Skeletal muscle tissue (tissue), 4 donors: ENCODE measurements around the gene ADGRG6. TPM values are rescaled to one million over a fixed set of nuclear protein-coding genes. Genes with fewer than 3 reads are reported as not detected.
"Not testable (repeated sequence)": the region's sequence is repeated elsewhere in the genome, so short reads cannot be mapped to it uniquely, and the experiment has no call there.

Experiments
- H3K27ac ChIP-seq: one replicate; pipeline ENCODE4 v1.7.0; 2013; ENCODE audit warnings: mild to moderate bottlenecking, low read depth, low read length, inconsistent platforms
- H3K27me3 ChIP-seq, 3 donors: one replicate each; pipeline ENCODE4 v1.7.0; 2013; ENCODE audit warnings: low read length in 3 of 3; ENCODE audit not compliant: control insufficient read depth in 3 of 3, insufficient read depth in 3 of 3
- H3K36me3 ChIP-seq, 3 donors: one replicate each; pipeline ENCODE4 v1.7.0; 2013; ENCODE audit warnings: low read length in 3 of 3; ENCODE audit not compliant: control insufficient read depth in 3 of 3, insufficient read depth in 3 of 3
- H3K4me1 ChIP-seq, 3 donors: one replicate each; pipeline ENCODE4 v1.7.0; 2013; ENCODE audit warnings: low read length in 3 of 3, mild to moderate bottlenecking in 3 of 3; ENCODE audit not compliant: control insufficient read depth in 3 of 3, insufficient read depth in 3 of 3
- H3K4me3 ChIP-seq, 3 donors: one replicate each; pipeline ENCODE4 v1.7.0; 2013; ENCODE audit warnings: low read length in 3 of 3
- H3K9ac ChIP-seq, 3 donors: one replicate each; pipeline ENCODE4 v1.7.0; 2013; ENCODE audit warnings: low read length in 3 of 3, mild to moderate bottlenecking in 3 of 3, moderate library complexity in 2 of 3, low read depth in 1 of 3
- H3K9me3 ChIP-seq, 3 donors: one replicate each; pipeline ENCODE4 v1.7.0; 2013; ENCODE audit warnings: low read length in 3 of 3; ENCODE audit not compliant: control insufficient read depth in 3 of 3
- total RNA-seq: library from RNA; depleted of rRNA; stranded (reverse); fragments of >200 nt; gene quantifications from one replicate; pipeline ENCODE4 v1.2.3, GENCODE V29; 2014
- donor health status: Osteomylitis.

ADGRG6 gene
- total RNA-seq, 1 donor from 2014 or later: 26.1 TPM

DNA sequence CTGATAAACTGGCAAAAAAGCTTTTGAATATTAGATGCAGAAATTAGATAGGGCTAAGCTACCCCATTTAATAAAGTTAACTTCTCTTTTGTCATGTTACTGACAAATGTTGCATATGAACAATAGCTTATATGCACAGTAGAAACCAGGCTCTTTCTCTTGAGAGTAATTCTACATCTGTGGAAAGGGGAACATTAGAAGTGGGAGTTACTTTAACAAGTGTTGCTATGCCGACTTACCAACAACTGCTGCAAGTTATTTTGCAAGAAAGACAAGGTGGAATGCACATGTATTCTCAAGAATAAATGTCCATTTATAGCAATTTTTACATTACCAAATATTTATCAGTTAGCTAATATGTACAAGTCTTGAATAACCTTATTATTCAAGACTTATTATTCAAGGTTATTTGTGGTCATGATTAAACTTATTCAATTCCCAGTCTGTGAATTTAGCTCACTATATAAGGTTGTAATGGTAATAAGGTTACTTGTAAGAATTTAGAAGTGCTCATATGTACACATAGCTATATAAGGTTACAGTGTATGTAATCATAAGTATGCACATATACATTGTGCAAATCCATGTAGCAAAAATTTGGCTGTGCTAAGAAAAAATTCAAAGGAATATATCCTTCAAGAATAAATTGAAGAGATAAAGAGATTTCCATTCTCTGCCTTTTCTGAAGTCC, 38.3 kb downstream of the ADGRG6 start:
- H3K9me3 ChIP-seq: no peaks in the 10 kb centered on the region

GRCh38 chr6:142341855-142342330, 40.1 kb downstream of the ADGRG6 start:
- Histone ChIP-seq H3K9me3 (no peaks in the 10 kb centered on the region), H3K27me3 (no peaks in the 10 kb centered on the region), H3K36me3 (no peaks in the 10 kb centered on the region), H3K4me3 (no peak overlapping the region), H3K4me1 (no peaks in the 10 kb centered on the region), H3K9ac (no peak overlapping the region), H3K27ac (no peak overlapping the region)

More for the DNA sequence above, 38.3 kb downstream of the ADGRG6 start:
- Histone ChIP-seq H3K9ac (no peak overlapping the region), H3K27me3 (no peaks in the 10 kb centered on the region), H3K36me3 (no peaks in the 10 kb centered on the region), H3K4me1 (no peaks in the 10 kb centered on the region), H3K27ac (no peak overlapping the region), H3K4me3 (no peak overlapping the region)

- Histone ChIP-seq H3K9me3 (no peaks in the 10 kb centered on the region), H3K4me1 (no peaks in the 10 kb centered on the region), H3K27me3 (no peaks in the 10 kb centered on the region), H3K36me3 (no peaks in the 10 kb centered on the region), H3K27ac (no peak overlapping the region), H3K4me3 (no peak overlapping the region), H3K9ac (no peak overlapping the region)
Measured at GRCh38 chr6:142342986-142343385, 41.2 kb downstream of the ADGRG6 start.

DNA sequence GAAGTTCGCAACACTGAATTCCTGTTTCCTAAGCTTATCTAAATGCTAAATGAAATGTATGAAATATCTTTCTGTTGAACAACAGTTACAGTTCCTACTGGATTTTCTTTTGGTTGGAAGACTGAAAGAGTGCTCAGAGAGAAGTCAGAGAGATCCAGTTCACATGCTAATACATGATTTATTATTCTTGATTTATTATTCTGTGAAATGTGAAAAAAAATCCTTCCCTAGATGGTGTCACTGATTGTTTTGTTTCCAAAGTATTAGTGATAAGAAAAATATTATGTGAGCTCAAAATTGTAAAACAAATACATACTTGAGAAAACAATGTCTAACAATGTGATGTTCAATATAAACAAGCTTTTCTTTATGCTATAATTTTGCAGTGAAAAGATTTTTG, 42.1 kb downstream of the ADGRG6 start:
- Histone ChIP-seq H3K36me3 (no peaks in the 10 kb centered on the region), H3K27me3 (no peaks in the 10 kb centered on the region), H3K9me3 (no peaks in the 10 kb centered on the region), H3K27ac (no peak overlapping the region), H3K4me1 (no peaks in the 10 kb centered on the region), H3K9ac (no peak overlapping the region), H3K4me3 (no peak overlapping the region)

GRCh38 chr6:142345261-142345660, 43.5 kb downstream of the ADGRG6 start:
- H3K36me3 ChIP-seq: no peaks in the 10 kb centered on the region
- H3K4me3 ChIP-seq: no peak overlapping the region
- no peak overlapping the region for H3K27ac ChIP-seq
- H3K9ac ChIP-seq: no peak overlapping the region
- no peaks in the 10 kb centered on the region for H3K4me1 ChIP-seq
- H3K9me3 ChIP-seq: no peaks in the 10 kb centered on the region
- H3K27me3 ChIP-seq: no peaks in the 10 kb centered on the region

- H3K27ac ChIP-seq, H3K4me1 ChIP-seq, H3K4me3 ChIP-seq, H3K27me3 ChIP-seq, H3K36me3 ChIP-seq, H3K9me3 ChIP-seq, H3K9ac ChIP-seq: not testable (repeated sequence)
Measured at GRCh38 chr6:142346166-142346565, 44.4 kb downstream of the ADGRG6 start.

DNA sequence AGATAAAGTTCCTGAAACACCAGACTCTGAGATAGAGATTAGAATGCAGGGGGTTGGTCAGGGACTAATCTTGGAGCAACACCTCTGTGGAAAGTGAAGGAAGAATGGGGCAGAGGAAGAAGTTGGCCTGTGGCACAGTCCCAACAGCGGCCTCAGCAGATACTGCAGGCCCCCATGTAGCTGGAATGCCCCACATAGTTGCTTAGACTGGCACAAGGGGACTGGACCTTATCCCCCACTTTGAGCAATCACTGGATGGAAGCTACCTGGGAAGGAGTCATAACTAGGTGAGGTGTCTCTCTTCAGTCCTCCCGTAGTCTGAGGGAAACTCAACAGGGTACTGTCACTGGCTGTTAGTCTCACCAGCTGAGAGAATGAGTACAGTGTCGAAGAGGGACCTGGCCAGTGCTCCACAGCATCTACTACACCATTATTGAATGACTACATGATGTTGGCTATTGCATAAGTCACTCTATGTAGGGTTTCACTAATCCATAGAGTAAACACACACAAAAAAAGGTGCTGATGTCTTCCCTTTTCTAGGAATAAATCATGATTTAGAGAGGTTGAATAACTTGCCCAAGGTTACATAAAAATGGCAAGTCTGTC, 47.5 kb downstream of the ADGRG6 start:
- no peaks in the 10 kb centered on the region for H3K4me1 ChIP-seq
- no peaks in the 10 kb centered on the region for H3K27me3 ChIP-seq
- no peaks in the 10 kb centered on the region for H3K9me3 ChIP-seq
- no peak overlapping the region for H3K9ac ChIP-seq
- H3K4me3 ChIP-seq: no peak overlapping the region
- no peak overlapping the region for H3K27ac ChIP-seq
- no peaks in the 10 kb centered on the region for H3K36me3 ChIP-seq

- H3K36me3 ChIP-seq: no peaks in the 10 kb centered on the region
- no peaks in the 10 kb centered on the region for H3K27me3 ChIP-seq
- H3K9ac ChIP-seq: no peak overlapping the region
- H3K4me1 ChIP-seq: no peaks in the 10 kb centered on the region
- no peaks in the 10 kb centered on the region for H3K9me3 ChIP-seq
- no peak overlapping the region for H3K4me3 ChIP-seq
- H3K27ac ChIP-seq: no peak overlapping the region
Measured at GRCh38 chr6:142350309-142350708, 48.5 kb downstream of the ADGRG6 start.

DNA sequence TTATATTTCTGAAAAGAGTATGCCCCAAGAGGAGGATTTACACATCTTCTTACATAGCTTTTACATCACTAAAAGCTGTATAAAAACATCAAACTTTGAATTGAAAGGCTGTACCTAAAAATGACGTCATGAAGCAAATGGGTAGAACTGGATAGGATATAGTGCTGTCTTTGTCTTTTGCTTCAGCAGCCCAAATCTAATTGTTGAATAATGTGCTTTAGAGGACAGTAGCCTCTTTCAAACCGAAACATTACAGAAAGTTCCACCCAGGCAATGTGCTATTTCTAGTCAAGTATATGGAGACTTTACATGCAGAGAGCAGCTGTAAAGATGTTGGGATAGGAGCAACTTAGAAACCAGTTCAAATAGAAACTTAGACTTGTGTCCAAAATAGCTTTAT, 51.9 kb downstream of the ADGRG6 start:
- Histone ChIP-seq H3K4me3 (no peak overlapping the region), H3K27me3 (no peaks in the 10 kb centered on the region), H3K9ac (no peak overlapping the region), H3K9me3 (no peaks in the 10 kb centered on the region), H3K36me3 (no peaks in the 10 kb centered on the region), H3K4me1 (peaks cover 0 to 3% (median 0%) of the 10 kb centered on the region in 3 donors), H3K27ac (no peak overlapping the region)

- H3K4me1 ChIP-seq: peaks cover 0 to 3% (median 0%) of the 10 kb centered on the region in 3 donors
- H3K4me3 ChIP-seq: no peak overlapping the region
- no peak overlapping the region for H3K9ac ChIP-seq
- H3K9me3 ChIP-seq: no peaks in the 10 kb centered on the region
- H3K36me3 ChIP-seq: no peaks in the 10 kb centered on the region
- H3K27me3 ChIP-seq: no peaks in the 10 kb centered on the region
- no peak overlapping the region for H3K27ac ChIP-seq
Measured at GRCh38 chr6:142354650-142355049, 52.8 kb downstream of the ADGRG6 start.
